Hepatocyte (in vitro differentiated cells): ENCODE results near the gene EPB41L4B. TPM values are rescaled to one million over a fixed set of nuclear protein-coding genes. Genes with fewer than 3 reads are reported as not detected.
"Not testable (repeated sequence)": the region's sequence is repeated elsewhere in the genome, so short reads cannot be mapped to it uniquely, and the experiment has no call there.

Source experiments
- DNase-seq: peaks from one replicate; pipeline ENCODE4 v3.0.0-alpha.2; 2016; ENCODE audit warnings: low spot score
- H2AFZ ChIP-seq: fragments of 200-600 bp; sonication (generic); 2 replicates; pipeline ENCODE4 v1.6.0; 2016; ENCODE audit warnings: antibody characterized with exemption, mild to moderate bottlenecking
- H3K27ac ChIP-seq: fragments of 200-600 bp; sonication (generic); 2 replicates; pipeline ENCODE4 v1.5.1; 2016; ENCODE audit warnings: mild to moderate bottlenecking
- H3K27me3 ChIP-seq: fragments of 200-600 bp; sonication (generic); 2 replicates; pipeline ENCODE4 v1.6.1; 2016
- H3K36me3 ChIP-seq: fragments of 200-600 bp; sonication (generic); replicated peaks from 2 replicates; pipeline ENCODE4 v1.5.1; 2016; ENCODE audit warnings: low read depth; ENCODE audit not compliant: insufficient read depth
- H3K4me1 ChIP-seq: fragments of 200-600 bp; sonication (generic); 2 replicates; pipeline ENCODE4 v1.5.1; 2016; ENCODE audit warnings: mild to moderate bottlenecking, moderate library complexity; ENCODE audit not compliant: insufficient read depth
- H3K4me2 ChIP-seq: fragments of 200-600 bp; sonication (generic); 2 replicates; pipeline ENCODE4 v1.6.0; 2016
- H3K4me3 ChIP-seq: fragments of 200-600 bp; sonication (generic); 2 replicates; pipeline ENCODE4 v1.5.1; 2016; ENCODE audit warnings: mild to moderate bottlenecking
- H3K79me2 ChIP-seq: fragments of 200-600 bp; sonication (generic); 2 replicates; pipeline ENCODE4 v1.6.0; 2017; ENCODE audit warnings: mild to moderate bottlenecking
- H3K9me2 ChIP-seq: fragments of 200-600 bp; sonication (generic); replicated peaks from 2 replicates; pipeline ENCODE4 v1.6.0; 2017; ENCODE audit warnings: mild to moderate bottlenecking; ENCODE audit not compliant: insufficient read depth
- H3K9me3 ChIP-seq: fragments of 200-600 bp; sonication (generic); 2 replicates; pipeline ENCODE4 v1.5.1; 2016; ENCODE audit warnings: low read depth, mild to moderate bottlenecking
- H4K20me1 ChIP-seq: fragments of 200-600 bp; sonication (generic); 2 replicates; pipeline ENCODE4 v1.6.0; 2016; ENCODE audit warnings: mild to moderate bottlenecking; ENCODE audit not compliant: insufficient read depth, poor library complexity, severe bottlenecking
- EZH2 ChIP-seq: fragments of 200-600 bp; sonication (generic); IDR thresholded peaks from 2 replicates; pipeline ENCODE4 v1.6.1; 2016; ENCODE audit warnings: antibody characterized with exemption, mild to moderate bottlenecking, borderline replicate concordance
- EZH2phosphoT487 ChIP-seq: fragments of 200-600 bp; sonication (generic); IDR thresholded peaks from one replicate; pipeline ENCODE4 v1.6.1; 2018; ENCODE audit warnings: antibody characterized with exemption, mild to moderate bottlenecking, low read depth, moderate library complexity; ENCODE audit not compliant: unreplicated experiment, severe bottlenecking
- WGBS: methylation state at CpG from one replicate; pipeline ENCODE4 v1.1.6; 2016; ENCODE audit warnings: low lambda C conversion rate; ENCODE audit errors: missing lambda C conversion rate; 5-methylcytosine and 5-hydroxymethylcytosine counted together
- polyA plus RNA-seq: library from polyadenylated mRNA; unstranded; fragments of >200 nt; fragmentation: Nextera tagmentation; extraction: Ambion mirVana; gene quantifications from 2 replicates; pipeline ENCODE4 v1.2.1, GENCODE V29; 2016
- total RNA-seq: library from RNA; depleted of rRNA; stranded (reverse); fragments of >200 nt; gene quantifications from 2 replicates; pipeline ENCODE4 v1.2.3, GENCODE V29; 2014
- TF ChIP-seq, protein P1 (sequence below): fragments of 200-600 bp; sonication (generic); IDR thresholded peaks from 2 replicates; pipeline ENCODE4 v1.5.1; 2016; ENCODE audit warnings: antibody characterized with exemption, mild to moderate bottlenecking; ENCODE audit not compliant: poor library complexity

The EPB41L4B gene
- total and polyA plus RNA-seq, 2 experiments from 2014 or later, result 11.1 to 20.6 TPM

DNA sequence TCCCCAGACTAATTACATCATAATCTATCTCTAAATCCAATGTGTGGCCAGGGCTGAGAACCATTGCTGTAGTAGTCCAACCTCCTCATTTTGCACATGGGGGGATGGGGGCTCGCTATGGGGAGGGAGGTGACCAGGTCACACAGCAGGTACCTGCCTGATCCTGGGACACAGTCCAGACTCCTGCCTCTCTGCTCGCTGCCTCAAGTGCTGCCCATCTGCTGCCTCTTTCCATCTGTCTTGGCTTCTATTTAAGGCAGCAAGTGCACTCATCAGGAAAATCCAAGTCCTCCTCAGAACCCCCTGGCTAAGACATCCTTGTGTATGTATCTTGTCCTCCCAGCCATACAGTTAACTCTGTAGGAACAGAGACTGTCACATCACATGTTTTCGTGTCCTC lies 96.1 kb downstream of the EPB41L4B start:
- 88% methylated on average over 3 of the region's 3 CpGs for WGBS
- Histone ChIP-seq H2AFZ (no peak overlapping the region), H3K9me2 (no peaks in the 10 kb centered on the region), H3K4me2 (no peak overlapping the region), H3K4me1 (no peaks in the 10 kb centered on the region), H3K79me2 (no peaks in the 10 kb centered on the region), H3K27ac (no peak overlapping the region), H3K27me3 (no peaks in the 10 kb centered on the region), H4K20me1 (no peaks in the 10 kb centered on the region), H3K4me3 (no peak overlapping the region), H3K36me3 (no peaks in the 10 kb centered on the region), H3K9me3 (no peaks in the 10 kb centered on the region)
- no peak for DNase-seq
- TF ChIP-seq, protein P1, sequence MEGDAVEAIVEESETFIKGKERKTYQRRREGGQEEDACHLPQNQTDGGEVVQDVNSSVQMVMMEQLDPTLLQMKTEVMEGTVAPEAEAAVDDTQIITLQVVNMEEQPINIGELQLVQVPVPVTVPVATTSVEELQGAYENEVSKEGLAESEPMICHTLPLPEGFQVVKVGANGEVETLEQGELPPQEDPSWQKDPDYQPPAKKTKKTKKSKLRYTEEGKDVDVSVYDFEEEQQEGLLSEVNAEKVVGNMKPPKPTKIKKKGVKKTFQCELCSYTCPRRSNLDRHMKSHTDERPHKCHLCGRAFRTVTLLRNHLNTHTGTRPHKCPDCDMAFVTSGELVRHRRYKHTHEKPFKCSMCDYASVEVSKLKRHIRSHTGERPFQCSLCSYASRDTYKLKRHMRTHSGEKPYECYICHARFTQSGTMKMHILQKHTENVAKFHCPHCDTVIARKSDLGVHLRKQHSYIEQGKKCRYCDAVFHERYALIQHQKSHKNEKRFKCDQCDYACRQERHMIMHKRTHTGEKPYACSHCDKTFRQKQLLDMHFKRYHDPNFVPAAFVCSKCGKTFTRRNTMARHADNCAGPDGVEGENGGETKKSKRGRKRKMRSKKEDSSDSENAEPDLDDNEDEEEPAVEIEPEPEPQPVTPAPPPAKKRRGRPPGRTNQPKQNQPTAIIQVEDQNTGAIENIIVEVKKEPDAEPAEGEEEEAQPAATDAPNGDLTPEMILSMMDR, result no peak
- TF ChIP-seq EZH2, result no peak
- no peak for TF ChIP-seq EZH2phosphoT487

DNA sequence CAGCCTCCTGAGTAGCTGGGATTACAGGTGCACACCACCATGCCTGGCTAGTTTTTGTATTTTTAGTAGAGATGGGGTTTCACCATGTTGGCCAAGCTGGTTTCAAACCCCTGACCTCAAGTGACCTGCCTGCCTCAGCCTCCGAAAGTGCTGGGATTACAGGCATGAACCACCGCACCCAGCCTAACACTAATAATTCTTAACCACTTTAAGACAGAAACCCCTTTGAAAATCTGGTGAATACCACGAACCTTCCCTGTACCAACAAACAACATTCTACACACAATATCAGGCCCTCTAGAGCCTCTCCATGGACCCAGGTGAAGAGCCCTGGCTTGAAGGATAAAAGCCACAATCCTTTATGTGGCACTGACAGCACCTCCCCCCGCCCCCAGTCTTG lies 102.6 kb downstream of the EPB41L4B start:
- not testable (repeated sequence) for DNase-seq, H3K9me2 ChIP-seq, H3K27me3 ChIP-seq, H3K4me2 ChIP-seq, H2AFZ ChIP-seq, H4K20me1 ChIP-seq, H3K9me3 ChIP-seq, H3K36me3 ChIP-seq, H3K79me2 ChIP-seq, H3K4me3 ChIP-seq, H3K4me1 ChIP-seq, H3K27ac ChIP-seq
- WGBS, result 93% methylated on average over 4 of the region's 4 CpGs

DNA sequence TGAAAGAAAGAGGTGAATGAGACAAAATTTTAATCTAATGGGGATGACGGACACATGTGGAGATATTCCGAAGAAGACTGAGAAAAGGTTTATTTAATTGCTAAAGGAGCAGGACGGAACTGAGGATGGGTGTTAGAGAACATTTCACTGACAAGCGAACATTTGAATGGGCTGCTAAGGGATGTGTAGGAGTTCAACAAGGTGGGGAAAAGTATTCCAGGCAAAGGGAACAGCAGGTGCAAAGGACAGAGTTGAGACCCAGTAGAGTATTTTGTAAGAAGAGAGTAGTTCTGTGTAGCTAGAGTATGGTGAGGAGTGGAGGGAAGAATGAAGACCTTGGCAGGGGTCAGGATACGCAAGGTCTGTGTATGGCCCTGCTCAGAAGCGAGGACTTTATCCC lies 106.4 kb downstream of the EPB41L4B start:
- H3K9me3 ChIP-seq, result no peaks in the 10 kb centered on the region
- TF ChIP-seq EZH2phosphoT487 (no peak), EZH2 (no peak)
- TF ChIP-seq, protein P1, result no peak

DNA sequence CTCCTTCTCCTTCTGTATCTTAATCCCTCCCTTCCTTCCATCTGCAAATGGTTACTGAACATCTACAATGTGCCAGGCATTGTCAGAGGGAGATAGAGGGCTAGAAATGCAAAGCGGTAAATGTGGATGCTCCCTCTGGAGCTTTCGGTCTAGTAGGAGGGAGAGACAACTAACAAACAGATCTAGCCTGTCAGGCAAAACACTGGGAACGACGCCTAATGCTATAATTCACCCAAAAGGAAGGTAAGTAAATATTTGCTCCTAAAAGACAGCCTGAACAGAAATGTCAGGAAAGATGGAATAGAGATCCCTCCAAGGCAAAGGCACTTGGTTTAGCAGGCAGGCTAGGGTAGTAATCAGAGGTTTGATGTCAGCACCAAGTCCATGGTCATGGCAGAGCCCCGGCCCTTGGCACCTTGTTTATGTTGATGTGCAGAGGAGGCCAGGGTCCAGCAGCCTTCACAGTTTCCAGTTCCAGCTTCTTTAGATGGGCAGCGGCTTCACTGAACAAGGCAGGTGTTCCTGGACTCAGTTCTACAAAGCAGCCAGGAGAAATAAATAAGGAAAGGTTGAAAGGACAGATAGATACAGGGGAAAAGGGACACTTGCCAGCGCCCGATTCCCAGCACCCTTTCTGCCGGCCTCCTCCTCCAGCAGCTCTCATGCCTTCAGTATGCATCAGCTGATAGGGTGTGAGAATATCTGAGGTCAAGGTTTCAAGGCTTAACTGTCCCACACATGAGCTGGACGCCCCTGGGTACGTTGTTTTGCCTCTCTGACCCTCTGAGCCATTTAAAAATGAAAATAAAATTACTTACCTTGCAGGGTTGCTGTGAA lies 107.4 kb downstream of the EPB41L4B start:
- Histone ChIP-seq H3K4me2 (no peak overlapping the region), H3K4me3 (no peak overlapping the region), H3K4me1 (no peaks in the 10 kb centered on the region), H3K27me3 (no peaks in the 10 kb centered on the region), H3K36me3 (no peaks in the 10 kb centered on the region), H2AFZ (no peak overlapping the region), H3K9me3 (no peaks in the 10 kb centered on the region), H3K79me2 (no peaks in the 10 kb centered on the region), H3K27ac (no peak overlapping the region), H3K9me2 (no peaks in the 10 kb centered on the region), H4K20me1 (no peaks in the 10 kb centered on the region)
- TF ChIP-seq, protein P1, result no peak
- TF ChIP-seq EZH2 (no peak), EZH2phosphoT487 (no peak)
- WGBS, result 66% methylated on average over 11 of the region's 11 CpGs
- no peak for DNase-seq

More for the DNA sequence above, 106.4 kb downstream of the EPB41L4B start:
- no peaks in the 10 kb centered on the region for H3K9me2 ChIP-seq
- H3K27ac ChIP-seq, result no peak overlapping the region
- 95% methylated on average over 6 of the region's 6 CpGs for WGBS
- no peaks in the 10 kb centered on the region for H3K4me1 ChIP-seq
- H3K4me3 ChIP-seq, result no peak overlapping the region
- no peaks in the 10 kb centered on the region for H4K20me1 ChIP-seq
- DNase-seq, result no peak
- H2AFZ ChIP-seq, result no peak overlapping the region
- no peak overlapping the region for H3K4me2 ChIP-seq
- no peaks in the 10 kb centered on the region for H3K79me2 ChIP-seq
- H3K27me3 ChIP-seq, result no peaks in the 10 kb centered on the region
- no peaks in the 10 kb centered on the region for H3K36me3 ChIP-seq
